GM21381 (cell line): ENCODE data around the gene SECISBP2.

Experiments used
- ATAC-seq: cut with Tn5 transposase; IDR thresholded peaks from one replicate; pipeline ENCODE4 v1.9.1; 2021; ENCODE audit warnings: mild to moderate bottlenecking, moderate library complexity; ENCODE audit not compliant: unreplicated experiment

The SECISBP2 gene

GRCh38 chr9:89345476-89345875 is 27.2 kb downstream of the SECISBP2 start:
- no peak for ATAC-seq

DNA sequence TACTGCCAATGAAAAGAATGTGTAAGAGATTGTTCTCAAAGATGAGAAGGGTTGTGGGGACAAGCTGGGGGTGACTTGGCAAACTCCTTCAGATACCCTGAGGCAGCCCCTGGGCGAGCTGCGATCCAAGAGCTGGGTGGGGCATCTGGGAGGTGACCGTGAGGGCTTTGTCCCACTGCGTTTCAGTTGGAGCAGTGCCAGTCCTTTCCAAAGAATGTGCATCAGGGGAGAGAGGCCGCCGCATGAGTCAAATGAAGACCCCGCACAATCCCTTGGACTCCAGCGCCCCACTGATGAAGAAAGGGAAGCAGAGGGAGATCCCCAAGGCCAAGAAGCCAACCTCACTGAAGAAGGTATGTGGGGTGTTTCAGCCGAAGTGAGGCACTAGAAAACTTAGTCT is 28.4 kb downstream of the SECISBP2 start:
- ATAC-seq = no peak

GRCh38 chr9:89347651-89348050 is 29.4 kb downstream of the SECISBP2 start:
- no peak for ATAC-seq

DNA sequence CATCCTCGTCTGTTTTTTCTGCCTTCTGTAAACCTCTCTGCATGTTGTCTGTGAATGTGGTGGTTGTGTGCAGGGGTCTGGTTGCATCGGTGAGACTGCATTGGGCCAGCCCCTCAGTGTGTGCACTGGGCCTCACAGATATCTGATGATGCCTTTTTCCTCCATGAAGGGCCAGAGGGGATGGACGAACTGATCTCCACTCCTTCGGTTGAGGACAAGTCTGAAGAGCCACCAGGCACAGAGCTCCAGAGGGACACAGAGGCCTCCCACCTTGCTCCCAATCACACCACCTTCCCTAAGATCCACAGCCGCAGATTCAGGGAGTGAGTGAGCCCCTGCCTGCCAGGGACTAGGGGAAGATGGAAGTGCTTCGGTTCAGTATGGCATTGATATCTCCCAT is 31.3 kb downstream of the SECISBP2 start:
- ATAC-seq = no peak

DNA sequence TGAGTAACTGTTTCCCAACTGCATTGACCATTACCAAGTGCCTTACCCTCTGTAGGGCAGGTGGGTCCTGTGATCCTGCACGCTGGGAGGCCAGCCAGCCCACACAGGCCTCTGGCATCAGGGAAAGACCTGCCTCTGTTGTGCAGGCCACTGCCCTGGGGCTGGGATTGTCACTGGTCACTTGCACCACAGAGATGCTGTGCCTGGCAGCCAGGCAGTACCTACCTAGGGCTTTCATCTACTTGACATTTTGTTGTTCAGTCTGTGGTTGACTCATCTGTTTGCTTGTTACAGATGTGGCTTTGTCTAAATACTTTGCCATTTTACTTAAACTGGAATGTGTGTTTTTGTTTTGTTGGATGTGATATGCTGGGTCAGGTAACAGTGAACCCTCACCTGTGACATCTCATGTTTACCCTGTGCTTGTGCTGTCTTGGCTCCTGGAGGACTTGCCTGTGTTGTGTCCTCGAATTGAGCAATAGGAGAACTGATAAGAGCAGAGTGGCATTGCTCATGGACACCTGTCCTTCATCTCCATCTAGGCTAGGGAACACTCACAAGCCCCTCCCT is 32.8 kb downstream of the SECISBP2 start:
- no peak for ATAC-seq

DNA sequence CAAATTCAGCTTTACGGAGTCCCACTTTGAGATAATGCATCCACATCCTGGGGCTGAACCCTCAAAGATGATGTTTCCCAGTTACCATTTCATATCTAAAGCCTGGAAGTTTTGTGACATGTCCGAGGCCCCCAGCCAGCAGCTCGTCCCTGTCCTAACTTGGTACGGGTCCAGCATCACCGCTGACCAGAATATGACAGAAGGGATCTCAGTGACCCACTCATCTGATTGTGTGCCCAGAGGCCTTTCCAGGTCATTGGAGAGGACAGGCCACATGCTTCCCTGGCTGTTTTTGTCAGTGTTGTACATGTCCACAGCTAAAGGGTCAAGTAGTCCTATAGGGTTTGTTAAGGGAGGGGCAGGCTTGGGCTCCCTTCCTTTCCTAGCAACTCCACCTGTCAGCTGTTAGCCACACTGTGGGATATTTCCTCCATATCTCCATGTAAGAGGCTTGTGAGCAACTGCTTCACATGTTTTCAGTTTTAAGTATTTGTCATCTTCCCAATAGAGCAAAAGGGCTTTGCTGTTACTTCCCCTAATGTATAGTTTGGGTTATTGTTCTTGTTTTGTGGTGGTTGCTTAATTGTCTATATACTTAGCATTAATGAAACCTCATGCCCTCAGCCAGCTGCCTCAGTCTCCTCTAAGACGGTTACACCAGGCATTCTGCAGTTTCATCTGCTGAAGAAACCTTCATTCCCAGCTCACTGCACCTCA is 33.4 kb downstream of the SECISBP2 start:
- no peak for ATAC-seq

- no peak for ATAC-seq
Observed at GRCh38 chr9:89352451-89352850, 34.2 kb downstream of the SECISBP2 start.

DNA sequence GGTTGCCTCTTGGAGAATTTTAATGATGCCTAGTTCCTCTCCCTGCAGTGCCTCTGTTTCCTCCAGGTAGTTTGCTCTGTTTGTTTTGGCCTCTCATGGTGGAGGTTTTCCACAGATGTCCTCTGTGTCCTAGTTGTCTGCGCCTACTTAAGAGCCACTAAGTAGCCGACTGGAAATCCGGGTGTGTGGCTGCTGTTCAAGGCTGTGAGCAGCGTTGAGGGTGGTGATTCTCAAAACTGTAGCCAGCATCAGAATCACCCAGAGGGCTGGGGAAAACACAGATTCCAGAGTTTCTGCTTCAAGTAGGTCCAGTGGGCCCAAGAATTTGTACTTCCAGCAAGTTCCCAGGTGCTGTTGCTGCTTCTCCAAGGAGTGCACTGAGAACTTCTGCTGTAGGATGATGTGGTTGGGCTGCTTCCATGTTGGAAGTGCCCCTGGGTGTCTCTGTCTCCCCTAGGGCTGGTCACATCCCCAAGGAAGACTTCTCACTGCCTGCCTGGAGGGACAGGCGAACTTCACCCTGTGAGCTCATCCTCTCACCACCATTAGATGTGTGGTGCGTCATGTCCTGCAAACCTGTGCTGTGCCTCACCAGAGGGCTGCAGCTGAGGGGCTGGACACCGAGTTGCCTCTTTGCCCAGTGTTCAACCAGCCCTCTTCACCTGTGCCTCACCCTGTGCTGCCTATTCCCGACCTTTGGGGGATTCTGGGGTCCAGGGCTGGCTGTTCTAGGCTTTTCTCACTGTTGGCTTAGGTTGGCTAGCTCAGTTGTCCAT is 34.8 kb downstream of the SECISBP2 start:
- ATAC-seq = no peak

DNA sequence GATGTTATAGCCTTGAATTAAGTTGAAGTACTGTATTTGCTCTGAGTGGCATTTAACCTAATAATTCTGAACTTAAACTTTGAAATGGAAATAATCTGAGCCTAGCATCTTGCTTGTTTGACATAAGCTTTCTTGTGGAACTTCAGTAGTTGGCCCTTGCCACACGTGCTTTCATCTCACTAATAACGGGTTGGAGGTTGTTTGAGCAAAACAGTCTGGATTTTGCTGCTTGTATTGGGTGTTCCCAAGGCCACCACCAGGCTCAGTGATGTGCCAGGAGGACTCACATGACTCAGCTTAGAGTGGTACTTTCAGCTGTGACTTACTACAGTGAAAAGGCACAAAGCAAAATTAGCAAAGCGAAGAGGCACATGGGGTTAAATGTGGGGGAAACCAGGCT is 35.7 kb downstream of the SECISBP2 start:
- no peak for ATAC-seq

- no peak for ATAC-seq
Observed at GRCh38 chr9:89354471-89354870, 36.2 kb downstream of the SECISBP2 start.

GRCh38 chr9:89356782-89357181 is 38.5 kb downstream of the SECISBP2 start:
- ATAC-seq = no peak

GRCh38 chr9:89357331-89358197 is 39.3 kb downstream of the SECISBP2 start:
- no peak for ATAC-seq

GRCh38 chr9:89358376-89358916 is 40.1 kb downstream of the SECISBP2 start:
- no peak for ATAC-seq

DNA sequence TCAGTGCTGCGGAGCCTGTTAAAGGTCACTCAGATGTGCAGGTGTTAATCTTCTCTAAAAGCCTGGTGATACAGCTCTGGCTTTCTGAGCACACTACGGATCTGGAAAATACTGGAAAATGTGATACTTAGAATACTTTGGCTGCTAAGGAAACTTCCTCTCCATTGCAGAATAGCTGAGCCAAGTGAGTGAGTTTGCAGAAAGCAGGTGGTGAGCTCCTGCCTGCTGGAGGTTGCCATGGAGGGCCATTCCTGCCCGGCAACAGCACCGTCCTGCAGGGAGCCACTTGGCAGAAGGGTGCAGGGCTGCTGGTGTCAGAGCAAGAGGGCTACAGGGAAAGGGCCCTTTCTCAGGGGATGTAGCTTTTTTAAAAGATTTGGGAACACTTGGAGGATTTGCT is 40.7 kb downstream of the SECISBP2 start:
- ATAC-seq = no peak

DNA sequence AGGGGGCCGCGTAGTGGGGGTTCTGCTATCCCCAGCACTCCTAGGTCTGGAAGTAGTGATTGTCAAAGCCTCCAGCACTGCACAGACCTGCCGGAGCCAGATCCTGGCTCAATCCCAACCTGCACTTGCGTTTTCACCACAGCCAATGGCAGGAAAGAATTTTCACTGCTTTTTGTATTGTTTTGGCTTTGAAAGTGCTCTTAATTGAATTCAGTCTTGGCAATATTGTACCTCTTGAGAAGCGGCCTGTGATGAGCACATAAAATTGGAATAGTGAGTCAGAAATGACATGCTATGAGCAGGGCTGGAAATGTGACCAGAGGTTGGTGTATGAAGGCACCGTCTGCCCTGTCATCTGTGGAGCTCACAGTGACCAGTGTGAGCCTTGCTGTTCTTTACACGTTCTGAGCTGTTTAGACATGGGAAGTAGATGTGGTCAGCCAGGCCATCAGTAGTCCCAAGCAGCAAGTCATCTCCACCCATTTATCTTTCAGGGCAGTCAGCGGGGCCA is 41.5 kb downstream of the SECISBP2 start:
- no peak for ATAC-seq

- no peak for ATAC-seq
Observed at GRCh38 chr9:89360465-89360864, 42.2 kb downstream of the SECISBP2 start.

DNA sequence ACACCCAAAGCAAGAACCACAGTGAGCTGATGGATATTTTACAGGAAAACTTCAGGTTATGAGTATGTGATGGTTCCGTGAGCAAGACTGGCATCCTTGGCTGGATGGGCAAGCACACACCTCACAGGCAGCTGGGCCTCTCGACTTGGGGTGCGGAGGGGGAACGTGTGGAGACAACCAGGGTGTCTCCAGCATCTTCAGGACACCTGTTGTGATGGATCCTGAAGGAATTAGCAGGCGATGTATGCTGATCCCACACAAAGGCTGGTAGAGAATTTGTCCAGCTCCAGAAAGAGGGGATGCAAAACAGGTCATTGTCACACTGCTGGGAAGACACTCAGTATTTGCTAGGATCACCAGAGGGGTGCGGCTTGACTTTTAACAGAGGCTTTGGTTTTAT is 42.7 kb downstream of the SECISBP2 start:
- no peak for ATAC-seq

DNA sequence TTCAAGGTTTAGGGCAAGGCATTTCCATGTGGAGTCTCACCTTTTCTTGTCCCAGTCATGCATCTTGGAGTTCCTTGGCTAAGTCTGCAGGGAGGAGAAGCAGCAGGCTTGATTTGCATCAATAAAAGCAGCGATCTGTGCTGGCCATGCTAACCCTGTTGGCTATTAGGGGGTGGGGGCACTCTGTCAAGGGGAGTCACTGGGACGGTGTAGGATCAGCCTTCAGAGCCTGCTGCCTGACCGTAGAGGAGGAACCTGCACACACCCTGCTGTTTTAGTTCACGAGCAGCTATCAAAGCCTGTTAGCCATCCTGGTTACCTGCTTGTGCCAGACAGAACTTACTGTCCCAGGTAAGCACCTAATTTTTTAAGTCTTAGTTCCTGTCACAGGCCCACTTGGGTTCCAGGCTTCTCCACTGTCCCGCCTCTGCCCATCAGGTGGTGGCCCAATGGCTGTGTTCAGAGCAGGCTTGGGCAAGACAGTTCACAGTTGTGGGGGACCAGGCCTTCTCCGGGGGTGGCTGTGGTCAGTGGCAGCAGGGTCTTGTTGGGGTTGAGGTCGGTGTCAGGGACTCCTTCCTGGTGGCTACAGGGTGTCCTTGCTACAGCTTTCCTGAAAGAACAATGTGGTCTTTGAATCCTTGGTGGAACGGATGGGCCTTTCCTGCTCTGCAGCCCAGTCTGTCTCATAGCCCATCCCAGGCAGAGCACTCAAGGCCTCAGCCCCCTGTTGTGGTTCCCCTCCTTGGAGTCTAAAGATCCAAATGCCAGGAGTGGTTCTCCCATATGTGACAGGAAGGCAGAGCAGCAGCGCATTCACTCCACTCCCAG is 43.7 kb downstream of the SECISBP2 start:
- ATAC-seq = no peak

- no peak for ATAC-seq
Observed at GRCh38 chr9:89362647-89363310, 44.5 kb downstream of the SECISBP2 start.
